Spleen (tissue), 7 donors: ENCODE measurements around the gene JMJD1C.

Source experiments
- CTCF ChIP-seq, 11 experiments: fragments of 200-600 bp in 7 of 11; fragments of 450-650 bp in 4 of 11; sonication (generic) in 4 of 11; IDR thresholded peaks in 8 of 11; conservative IDR thresholded peaks in 3 of 11; 1 replicate in 7 of 11; 2 replicates in 4 of 11; pipeline versions ENCODE4 v1.4.0 to v1.8.0; 2016 to 2021; ENCODE audit warnings: antibody characterized with exemption in 11 of 11, inconsistent platforms in 4 of 11, mild to moderate bottlenecking in 1 of 11
- POLR2A ChIP-seq, 3 donors: fragments of 450-650 bp; IDR thresholded peaks; one replicate each; pipeline ENCODE4 v1.5.1; 2017; ENCODE audit warnings: antibody characterized with exemption in 3 of 3, mild to moderate bottlenecking in 1 of 3
- donor health status: DM: no; HTN: no; CAD: no; lungs with moderate emphysema.
- donor health status: DM: no; HTN: no; CAD: no.
- donor health status: DM: no; HTN: no; CAD: no.

GRCh38 chr10:63382066-63382465 is 83.7 kb downstream of the JMJD1C start:
- TF ChIP-seq CTCF (IDR thresholded peaks at IDR 0.05 in 8 of 11, conservative IDR thresholded peaks at IDR 0.05 in 3 of 11) = no peak
- no peak for TF ChIP-seq POLR2A (IDR thresholded peaks at IDR 0.05)
